NOMO-1 (cell line): ENCODE data around the gene KDM3B.
"Not testable (repeated sequence)": the region's sequence is repeated elsewhere in the genome, so short reads cannot be mapped to it uniquely, and the experiment has no call there.

ENCODE experiments used
- DNase-seq, 2 experiments: peaks; one replicate each; lab custom pipeline; 2025; ENCODE audit not compliant: unreplicated experiment in 2 of 2; lab: John Stamatoyannopoulos, UW

KDM3B gene

DNA sequence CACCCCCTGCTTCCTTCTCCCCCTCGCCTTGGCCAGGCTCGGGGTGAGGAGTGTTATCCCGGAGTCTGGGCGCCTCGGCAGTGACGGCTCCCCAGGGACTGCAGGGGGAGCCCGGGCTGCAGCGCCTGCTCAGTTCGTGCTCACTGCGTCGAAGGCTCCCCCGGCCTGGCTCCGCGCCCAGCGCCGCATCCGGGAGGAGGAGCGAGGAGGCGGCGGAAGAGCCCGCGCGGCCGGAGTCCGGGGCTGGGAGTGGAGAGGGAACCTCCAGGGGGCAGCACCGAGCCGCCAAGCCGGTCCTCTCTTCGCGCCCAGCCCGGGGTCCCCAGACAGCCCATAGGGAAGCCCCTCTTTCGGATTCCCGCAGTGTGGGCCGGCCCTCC is 111.5 kb downstream of the KDM3B start:
- peak; percentile 89 to 94 for DNase-seq

- peak; percentile 97 to 98 for DNase-seq
These were observed 112.1 kb downstream of the KDM3B start for GRCh38 chr5:138464388-138465260.

GRCh38 chr5:138465261-138466124 is 113.0 kb downstream of the KDM3B start, which contains the start of gene EGR1:
EGR1 (plus strand) TSS chr5:138465479; CDS start chr5:138465762, 283 bp downstream.
- peak; percentile 86 to 89 for DNase-seq

DNA sequence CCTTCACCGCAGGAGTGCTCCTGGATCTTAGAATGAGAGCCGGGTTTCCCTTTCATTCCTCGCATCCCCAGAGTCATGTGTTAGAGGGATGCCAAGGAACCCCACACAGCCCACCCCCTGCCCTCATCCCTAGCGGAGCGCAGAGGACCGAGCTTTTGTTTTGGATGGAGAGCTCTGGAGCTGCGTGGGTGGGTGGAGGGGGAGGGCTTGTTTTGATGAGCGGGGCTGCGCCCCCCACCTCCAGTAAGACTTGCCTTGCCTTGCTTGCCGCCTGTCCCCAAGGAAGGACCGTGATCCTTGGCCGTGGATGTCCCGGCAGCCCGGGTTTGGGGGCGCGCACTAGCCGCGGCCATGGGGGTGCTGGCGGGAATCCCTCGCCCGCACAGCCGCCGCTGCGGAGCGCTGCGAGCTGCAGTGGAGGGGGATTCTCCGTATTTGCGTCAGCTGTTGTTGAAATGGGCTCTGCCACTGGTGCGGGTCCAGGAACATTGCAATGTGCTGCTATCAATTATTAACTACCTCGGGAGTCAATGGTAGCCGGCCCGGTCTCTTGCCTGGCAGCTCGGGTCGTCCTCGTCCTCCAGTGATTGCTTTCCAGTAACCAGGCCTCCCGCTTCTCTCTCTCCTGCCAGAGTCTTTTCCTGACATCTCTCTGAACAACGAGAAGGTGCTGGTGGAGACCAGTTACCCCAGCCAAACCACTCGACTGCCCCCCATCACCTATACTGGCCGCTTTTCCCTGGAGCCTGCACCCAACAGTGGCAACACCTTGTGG is 113.8 kb downstream of the KDM3B start:
- no peak for DNase-seq

DNA sequence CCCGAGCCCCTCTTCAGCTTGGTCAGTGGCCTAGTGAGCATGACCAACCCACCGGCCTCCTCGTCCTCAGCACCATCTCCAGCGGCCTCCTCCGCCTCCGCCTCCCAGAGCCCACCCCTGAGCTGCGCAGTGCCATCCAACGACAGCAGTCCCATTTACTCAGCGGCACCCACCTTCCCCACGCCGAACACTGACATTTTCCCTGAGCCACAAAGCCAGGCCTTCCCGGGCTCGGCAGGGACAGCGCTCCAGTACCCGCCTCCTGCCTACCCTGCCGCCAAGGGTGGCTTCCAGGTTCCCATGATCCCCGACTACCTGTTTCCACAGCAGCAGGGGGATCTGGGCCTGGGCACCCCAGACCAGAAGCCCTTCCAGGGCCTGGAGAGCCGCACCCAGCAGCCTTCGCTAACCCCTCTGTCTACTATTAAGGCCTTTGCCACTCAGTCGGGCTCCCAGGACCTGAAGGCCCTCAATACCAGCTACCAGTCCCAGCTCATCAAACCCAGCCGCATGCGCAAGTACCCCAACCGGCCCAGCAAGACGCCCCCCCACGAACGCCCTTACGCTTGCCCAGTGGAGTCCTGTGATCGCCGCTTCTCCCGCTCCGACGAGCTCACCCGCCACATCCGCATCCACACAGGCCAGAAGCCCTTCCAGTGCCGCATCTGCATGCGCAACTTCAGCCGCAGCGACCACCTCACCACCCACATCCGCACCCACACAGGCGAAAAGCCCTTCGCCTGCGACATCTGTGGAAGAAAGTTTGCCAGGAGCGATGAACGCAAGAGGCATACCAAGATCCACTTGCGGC is 114.6 kb downstream of the KDM3B start:
- no peak for DNase-seq

GRCh38 chr5:138467711-138468132 is 115.2 kb downstream of the KDM3B start:
- no peak for DNase-seq

DNA sequence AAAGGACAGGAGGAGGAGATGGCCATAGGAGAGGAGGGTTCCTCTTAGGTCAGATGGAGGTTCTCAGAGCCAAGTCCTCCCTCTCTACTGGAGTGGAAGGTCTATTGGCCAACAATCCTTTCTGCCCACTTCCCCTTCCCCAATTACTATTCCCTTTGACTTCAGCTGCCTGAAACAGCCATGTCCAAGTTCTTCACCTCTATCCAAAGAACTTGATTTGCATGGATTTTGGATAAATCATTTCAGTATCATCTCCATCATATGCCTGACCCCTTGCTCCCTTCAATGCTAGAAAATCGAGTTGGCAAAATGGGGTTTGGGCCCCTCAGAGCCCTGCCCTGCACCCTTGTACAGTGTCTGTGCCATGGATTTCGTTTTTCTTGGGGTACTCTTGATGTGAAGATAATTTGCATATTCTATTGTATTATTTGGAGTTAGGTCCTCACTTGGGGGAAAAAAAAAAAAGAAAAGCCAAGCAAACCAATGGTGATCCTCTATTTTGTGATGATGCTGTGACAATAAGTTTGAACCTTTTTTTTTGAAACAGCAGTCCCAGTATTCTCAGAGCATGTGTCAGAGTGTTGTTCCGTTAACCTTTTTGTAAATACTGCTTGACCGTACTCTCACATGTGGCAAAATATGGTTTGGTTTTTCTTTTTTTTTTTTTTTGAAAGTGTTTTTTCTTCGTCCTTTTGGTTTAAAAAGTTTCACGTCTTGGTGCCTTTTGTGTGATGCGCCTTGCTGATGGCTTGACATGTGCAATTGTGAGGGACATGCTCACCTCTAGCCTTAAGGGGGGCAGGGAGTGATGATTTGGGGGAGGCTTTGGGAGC is 115.9 kb downstream of the KDM3B start:
- peak in 1 of 2 experiments; percentile 33 for DNase-seq

GRCh38 chr5:138468966-138469539 is 116.6 kb downstream of the KDM3B start:
- DNase-seq, result no peak

DNA sequence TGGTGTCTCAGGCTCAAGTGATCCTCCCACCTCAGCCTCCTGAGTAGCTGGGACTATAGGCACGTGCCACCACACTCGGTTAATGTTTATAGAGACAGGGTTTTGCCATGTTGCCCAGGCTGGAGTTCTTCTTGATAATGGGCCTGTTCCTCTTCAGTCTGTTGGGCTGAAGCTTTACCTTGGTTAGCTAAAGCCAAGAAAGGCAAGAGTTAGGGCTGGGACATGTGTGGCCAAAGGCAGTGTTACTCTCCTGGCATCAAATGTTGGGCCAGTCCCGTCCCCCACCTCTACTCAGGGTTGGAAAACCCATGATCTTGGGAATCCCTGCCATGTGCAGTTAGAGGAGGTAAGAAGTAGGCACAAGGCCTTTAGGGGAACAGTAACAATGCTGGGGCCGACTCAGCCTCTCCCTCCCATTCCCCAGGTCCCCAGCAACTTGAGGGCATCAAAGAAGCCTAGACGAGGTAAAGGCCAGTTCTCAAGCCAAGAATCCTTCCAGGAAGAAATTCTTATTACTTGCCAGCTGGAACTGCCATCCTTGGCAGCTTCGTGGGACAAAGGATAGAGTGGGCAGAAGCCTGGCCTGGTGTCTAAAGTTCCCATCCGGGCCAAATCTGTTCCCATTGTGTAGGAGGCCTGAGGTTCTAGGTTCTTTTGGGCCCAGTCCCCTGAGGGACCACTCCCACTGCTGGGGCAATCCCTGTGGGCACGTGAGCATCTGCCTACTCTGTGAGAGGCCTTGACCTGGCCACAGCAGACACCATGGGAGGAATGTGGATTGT is 117.2 kb downstream of the KDM3B start:
- DNase-seq, result no peak

DNA sequence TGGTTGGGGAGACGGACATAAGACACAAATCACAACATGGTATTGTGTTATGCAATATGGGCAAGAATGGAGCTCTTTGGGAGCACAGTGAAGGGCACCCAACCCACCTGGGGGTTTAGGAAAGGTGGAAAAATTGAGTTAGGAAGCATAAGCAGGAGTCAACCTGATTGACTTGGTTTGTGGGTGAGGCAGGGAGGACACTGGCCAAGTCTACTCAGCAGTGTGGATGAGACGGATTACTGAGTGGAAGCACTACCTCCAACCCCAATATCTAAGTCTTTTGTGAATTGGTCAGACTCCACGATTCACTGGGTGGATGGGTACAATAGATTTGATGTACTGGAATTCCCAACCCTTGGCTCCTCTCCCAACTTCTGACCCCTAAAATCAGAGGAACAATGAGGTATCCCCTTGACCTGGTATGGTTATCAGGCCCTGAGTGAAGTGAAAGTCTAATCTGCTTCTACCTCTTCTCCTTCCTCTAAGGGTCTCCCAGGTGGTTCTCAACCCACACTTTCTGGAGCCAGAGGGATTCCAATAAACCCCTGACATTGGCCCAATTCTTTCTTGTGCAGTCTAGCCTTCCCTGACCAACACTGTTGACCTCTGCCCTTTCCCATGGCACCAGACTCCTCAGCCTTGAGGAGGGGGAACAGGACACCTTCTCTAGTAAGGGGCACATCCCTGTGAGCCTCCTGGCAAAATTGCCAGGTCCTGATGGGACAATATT is 118.0 kb downstream of the KDM3B start:
- DNase-seq, result no peak

GRCh38 chr5:138471052-138471361 is 118.5 kb downstream of the KDM3B start:
- no peak for DNase-seq

GRCh38 chr5:138472353-138472752 is 119.9 kb downstream of the KDM3B start:
- DNase-seq, result no peak

DNA sequence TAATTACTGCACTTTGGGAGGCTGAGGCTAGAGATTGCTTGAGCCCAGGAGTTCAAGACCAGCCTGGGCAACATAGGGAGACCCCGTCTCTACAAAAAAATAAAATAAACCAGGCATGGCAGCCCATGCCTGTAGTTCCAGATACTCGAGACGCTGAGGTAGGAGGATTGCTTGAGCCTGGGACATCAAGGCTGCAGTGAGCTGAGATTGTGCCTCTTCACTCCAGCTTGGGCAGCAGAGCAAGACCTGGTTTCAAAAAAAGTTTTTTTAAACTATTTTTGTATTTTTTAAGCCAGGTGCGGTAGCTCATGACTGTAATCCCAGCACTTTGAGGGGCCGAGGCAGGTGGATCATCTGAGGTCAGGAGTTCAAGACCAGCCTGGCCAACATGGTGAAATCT is 120.7 kb downstream of the KDM3B start:
- not testable (repeated sequence) for DNase-seq

DNA sequence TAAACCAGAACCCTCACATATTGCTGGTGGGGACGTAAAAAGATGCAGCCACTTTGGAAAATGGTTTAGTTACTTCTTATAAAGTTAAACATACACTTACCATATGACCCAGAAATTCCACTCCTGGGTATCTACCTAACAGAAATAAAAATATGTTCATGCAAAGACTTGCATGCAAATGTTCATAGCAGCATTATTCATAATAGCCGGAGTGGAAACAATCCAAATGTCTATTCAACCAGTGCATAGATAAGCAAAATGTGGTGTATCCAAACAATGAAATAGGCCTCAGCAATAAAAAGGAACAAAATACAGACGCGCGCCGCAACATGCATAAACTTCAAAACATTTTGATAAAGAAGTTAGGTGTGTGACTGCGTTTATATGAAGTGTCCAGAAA is 124.4 kb downstream of the KDM3B start:
- no peak for DNase-seq

DNA sequence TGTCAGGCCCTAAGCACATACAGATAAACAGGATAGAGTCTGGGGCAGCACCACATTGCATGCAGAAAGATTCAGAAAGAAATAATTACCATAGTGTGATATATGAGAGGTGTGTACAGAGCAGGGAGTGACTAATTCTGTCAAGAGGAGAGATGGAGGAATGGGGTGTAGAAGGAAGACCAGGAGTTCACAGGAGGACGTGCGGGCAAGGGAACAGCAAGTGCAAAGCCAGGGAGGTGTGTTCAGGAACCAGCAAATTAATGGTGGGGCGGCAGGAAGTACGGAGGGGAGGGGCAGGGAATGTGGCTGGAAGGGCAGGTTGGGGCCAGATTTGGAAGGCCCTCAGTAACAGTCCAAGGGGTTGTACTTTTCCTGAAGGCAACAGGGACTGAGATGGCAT is 130.2 kb downstream of the KDM3B start:
- DNase-seq, result no peak
